HG02642 (cell line): ENCODE data around the gene ADAM8.

Experiments used
- ATAC-seq: cut with Tn5 transposase; IDR thresholded peaks from one replicate; pipeline ENCODE4 v1.9.1; 2021; ENCODE audit warnings: mild to moderate bottlenecking; ENCODE audit not compliant: unreplicated experiment, poor library complexity

Gene ADAM8

DNA sequence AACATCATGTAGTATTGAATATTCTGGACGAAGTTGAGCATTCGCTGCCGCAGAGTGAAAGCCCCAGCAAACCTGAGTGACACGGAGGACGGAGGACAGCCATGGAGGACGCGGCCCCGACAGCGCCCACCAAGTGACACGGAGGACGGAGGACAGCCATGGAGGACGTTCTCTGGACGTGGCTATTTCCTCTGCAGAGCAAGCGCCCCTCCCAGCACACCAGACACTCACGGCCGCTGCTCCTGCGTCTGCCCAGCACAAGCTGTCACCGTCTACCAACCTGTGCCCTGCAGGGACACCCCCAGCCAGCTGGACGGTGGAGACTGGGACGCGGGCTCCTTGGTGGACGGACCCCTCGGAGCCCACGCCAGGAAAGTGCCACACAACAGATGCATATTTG is 7.3 kb upstream of the ADAM8 start:
- ATAC-seq = no peak

DNA sequence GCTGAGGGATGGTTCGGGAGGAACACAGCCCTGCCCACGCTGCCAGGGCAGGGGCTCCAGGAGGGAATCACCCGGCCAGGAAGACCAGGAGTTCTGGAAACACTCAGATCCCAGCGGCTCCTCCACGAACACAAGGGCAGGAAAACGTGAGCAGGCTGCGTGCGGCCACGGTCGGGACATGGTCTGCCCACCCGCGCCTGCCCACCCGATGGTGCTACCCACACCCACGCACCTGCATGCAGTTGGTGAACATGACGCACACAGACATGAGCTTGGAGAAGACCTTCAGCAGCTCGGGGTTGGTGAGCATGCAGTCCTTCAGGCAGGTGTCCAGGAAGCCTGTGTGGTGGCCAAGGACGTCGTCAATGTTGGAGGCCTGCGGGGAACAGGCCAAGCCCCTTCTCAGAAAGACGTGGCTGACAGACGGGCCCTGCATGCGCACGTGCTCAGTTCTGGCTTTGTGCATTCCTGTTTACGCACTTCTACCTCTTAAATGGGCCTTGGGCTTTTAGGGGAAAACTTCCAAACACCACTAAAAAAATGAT is 6.2 kb upstream of the ADAM8 start:
- ATAC-seq = no peak

DNA sequence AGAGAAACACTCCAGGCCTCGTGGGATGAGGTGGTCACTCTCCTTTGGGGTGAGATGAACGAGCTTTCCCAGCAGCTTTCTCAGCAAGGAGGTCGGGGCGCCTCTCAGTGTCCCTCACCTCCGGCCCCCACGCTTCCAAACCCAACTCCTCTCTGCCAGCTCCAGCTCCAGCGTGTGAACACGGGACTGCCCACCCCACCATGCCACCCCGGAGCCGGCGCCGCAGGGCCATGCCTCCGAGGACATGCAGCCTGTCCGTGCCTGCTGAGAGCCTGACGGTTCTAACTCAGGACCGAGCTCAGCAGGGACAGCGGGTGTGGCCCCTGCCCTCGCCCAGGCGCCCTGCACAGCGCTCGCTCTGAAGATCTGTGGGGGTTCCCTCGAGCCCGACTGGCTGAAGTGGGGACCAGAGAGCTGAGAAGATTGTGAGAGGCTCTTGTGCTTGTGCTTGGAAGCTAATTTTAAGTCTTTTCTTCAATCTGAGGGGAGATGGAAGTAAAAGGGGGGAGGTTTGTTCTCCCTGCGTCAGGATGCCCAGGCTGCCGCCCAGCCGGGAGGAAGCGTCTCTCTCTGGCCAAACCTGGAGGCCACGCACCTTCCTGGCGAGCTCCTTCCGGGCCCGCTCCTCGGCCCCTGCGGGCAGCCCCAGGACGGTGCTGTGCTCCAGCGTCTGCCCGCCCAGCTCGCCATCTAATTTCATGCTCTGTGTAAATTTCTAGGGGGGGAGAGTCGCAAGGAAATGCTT is 5.1 kb upstream of the ADAM8 start:
- ATAC-seq = no peak

DNA sequence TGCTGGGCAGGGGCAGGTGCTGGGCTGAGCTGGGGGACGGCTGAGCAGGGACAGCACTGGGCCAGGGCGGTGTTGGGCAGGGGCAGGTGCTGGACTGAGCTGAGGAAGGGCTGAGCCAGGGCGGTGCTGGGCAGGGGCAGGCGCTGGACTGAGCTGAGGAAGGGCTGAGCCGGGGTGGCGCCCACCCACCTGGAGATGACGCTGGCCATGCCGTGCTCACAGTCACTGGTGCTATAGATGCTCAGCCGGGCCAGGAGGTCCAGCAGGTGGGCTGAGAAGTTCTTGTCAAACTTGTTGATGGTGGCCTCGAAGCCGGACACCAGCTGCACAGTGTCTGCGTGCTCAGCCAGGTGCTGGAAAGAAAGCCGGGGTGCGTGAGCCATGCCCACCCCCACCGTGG is 4.4 kb upstream of the ADAM8 start:
- ATAC-seq = no peak

DNA sequence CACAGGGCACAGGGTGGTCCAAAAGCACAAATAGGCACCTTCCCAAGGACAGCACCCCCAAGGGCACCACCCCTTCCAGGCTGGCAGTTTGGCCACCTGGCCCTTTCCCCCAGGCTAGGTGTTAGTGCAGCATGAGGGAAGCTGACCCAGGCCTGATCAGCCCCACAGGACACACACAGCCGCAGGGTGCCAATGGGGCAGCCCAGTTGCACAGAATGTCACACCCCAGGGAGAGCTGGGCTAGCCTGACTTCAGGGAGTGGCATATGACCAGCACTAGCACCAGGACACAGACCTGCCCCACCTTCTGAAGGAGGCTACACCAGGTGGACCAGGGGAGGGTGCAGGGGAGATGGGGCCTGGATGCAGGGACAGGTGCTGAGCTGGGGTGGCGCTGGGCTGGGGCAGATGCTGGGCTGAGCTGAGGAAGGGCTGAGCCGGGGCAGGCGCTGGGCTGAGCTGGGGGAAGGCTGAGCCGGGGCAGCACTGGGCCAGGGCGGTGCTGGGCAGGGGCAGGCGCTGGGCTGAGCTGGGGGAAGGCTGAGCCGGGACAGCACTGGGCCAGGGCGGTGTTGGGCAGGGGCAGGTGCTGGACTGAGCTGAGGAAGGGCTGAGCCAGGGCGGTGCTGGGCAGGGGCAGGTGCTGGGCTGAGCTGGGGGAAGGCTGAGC is 3.9 kb upstream of the ADAM8 start:
- ATAC-seq = no peak

DNA sequence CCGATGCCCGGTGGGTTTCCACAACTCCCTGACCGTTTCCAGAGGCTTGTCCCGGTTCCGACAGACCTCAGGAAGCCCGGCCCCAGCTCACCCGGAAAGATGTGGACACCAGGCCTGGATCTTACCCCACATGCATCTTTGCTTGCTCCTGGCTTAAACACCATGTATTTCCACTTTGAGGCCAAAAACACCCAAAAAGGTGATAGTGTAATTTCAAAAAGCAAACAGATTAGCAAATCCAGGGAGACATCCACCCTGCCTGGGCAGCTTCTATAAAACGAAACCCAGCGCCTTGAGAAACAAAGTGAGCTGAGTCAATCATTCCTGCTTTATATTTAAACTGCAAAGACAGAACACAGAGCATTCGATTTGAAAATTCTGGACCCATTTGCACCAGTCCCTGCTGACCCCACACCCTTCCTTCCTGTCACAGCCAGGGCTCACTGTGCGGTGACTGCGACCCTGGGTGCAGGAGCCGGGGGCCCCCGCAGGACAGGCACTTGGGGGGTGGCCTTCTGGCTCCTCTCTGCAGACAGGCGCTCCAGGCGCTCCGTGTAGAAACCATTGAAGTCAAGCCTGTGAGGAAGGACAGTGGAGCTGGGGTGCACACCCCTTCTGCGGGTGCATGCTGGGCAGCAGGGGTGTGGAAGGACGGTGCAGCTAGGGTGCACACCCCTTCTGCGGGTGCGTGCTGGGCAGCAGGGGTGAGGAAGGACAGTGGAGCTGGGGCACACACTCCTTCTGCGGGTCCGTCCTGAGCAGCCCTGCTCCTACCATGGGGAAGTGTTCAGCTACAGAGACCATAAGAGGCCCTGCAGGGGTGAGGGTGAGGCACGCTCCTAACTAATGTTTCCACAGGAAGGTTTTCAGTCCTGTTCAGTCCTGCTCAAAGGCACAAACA is 2.9 kb upstream of the ADAM8 start:
- no peak for ATAC-seq

DNA sequence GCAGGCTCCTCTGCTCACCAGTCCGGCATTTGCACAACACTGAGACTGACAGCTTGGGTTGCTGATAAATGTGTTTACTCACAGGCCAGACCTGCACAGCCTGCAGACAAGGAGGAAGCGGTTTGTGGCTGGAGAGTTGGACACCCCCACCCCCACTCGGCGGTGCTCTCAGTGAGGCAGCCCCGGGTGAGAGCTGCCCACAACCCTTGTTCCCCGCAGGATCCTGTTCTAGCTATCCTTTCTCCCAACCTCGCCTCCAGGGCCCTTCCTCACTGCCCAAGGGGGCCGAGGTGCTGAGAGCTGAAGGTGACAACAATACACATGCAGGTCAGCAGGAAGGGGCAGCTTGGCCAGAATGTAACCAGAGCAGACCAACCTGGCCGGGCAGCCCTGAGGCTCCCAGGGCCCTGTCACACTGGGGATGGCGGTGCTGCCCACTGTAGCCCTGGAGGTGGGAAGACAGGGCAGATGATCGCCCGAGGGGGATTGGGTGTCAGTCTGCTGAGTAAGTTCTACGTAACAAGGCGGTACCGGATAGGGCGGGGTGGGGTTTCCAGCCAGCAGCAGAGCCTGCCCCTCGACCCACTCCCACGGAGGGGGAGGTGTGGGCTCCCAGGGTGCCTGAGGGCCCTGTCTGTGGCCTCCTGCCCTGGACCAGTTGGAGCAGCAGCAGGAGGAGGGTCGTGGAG is 2.1 kb upstream of the ADAM8 start:
- peak; percentile 31 for ATAC-seq

DNA sequence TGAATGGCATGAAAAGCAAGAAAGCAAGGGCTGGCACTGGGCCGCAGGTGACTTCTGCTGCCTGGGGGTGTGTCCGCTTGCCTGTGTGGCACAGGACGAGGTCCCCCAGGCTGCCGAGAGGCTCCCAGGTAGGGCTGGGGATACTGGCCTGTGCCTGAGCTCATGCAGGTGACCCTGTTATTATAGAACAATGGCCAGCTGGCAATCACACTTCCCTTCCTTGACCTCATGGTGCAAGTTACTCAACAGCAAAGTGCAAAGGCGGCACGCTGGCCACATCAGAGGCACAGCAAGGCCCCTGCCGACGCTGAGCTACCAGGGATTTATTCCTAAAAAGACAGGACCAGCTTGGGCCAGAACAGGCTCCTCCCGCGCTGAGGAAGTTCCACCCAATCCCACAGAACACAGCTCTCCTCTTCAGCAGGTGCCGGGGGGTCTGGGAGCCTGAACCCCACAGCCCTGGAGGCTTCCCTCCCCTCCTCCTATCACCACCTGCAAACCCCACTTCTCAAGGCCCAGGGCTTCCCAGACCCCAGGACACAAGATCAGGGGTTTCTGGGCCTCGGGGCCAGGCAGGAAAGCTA is 1.4 kb upstream of the ADAM8 start:
- ATAC-seq = no peak

DNA sequence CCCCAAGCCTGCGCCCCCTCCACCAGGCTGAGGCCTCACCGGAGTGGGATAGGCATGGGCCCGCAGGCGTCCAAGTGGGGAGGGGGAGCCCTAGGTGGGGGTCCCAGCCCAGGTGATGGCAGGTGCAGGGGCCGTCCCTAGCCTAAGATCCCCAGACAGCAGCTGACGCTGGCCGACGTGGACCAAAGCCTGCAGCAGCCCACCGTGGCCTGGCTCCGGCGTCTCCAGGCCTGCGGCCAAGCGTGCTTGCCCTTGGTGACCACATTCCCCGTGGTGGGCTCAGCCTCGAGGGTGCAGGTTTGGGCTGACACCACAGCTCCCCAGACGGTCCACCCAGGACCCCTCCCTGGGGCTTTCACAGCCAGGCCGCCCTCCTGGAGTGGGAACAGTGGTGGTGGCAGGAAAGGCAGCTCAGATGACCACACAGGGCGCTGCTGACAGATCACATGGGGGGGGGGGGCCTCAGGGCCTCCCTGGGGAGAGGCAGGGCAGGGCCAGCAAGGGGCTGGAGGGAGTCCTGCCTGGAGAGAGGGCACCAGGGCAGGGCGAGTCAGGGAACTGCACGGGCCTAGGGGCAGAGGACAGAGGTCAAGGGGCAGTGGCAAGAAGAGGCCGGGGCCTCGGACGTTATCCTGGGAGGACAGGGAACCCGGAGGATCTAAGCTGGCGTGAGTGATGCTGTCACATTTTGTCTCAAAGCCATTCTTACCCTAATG is 767 bp upstream of the ADAM8 start:
- no peak for ATAC-seq

DNA sequence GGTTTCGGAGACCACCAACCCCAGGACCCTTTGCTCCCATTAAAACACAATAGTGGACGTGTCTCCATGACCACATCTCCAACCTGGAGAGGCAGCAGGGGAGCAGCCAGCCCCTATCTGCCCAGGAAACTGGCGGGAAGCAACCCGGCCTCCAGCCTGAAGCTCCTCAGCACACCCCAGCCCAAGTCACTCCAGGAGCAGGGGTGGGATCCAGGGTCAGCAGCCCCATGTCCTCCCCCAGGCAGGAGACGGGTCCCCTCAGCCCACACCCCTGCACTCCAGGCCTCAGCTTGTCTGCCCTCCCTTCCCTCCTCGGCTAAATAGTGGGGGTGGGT is 601 bp downstream of the ADAM8 start:
- ATAC-seq = no peak

DNA sequence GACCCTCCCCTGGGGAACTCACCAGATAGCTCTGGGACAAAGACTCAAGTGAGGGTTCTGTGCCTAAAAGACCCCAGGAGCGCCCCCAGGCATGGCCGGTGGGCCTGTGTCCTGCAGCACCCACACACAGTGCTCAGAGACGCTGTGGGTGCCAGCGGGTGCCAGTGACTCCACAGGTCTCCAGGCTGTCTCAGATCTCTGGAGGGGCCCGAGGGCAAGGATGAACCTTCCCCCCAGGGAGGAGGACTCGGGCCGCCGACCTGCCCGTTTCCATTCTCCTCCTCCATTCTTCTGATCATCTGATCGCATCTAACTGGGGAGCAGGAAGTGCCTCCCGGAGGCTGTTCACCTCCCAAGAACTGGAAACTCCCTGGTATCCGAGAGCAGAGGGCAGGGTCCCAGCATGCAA is 980 bp downstream of the ADAM8 start:
- ATAC-seq = peak; percentile 32

DNA sequence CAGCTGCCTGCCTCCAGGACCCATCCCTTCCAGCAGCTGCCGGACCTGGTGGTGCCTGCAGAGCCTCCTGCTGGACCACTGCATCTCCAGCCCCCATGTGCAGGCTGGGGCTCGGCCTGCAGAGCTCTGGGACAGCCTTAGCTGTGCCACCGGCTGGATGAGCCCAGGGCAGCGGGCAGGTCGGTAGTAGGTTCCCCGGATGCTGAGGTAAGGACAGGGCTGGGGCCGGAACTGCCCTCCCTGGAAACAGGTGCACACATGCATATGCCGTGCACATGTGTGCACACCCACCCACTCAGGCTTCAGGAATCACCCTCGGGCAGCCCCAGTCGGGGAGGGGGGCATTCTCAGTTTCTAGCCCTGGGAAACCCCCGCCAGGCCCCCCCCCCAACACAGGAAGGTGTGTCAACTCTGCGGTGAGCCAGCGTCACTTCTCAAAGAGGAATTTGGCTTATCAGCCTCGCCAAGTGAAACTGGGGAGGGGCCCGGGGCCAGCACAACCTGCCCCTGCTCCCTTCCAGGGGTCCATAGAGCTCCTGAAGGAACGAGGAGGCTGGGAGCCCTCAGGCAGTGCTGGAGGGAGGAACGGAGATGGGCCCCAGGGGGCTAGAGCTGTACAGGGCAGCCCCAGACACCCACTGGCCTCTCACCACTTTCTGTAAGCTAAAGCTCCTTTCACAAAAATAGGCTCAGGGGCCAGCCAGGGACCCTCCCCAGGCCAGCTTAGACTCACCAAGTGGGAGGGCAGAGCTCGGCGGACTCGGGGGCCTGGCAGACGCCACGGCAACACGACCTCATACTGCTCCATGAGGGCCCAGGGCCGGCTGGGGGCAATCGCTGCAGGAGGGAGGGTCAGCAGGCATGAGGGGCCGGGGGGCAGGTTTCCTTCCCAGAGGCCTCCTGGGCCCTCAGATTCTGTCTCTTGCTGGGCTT is 1.7 kb downstream of the ADAM8 start:
- peak; percentile 59 for ATAC-seq

DNA sequence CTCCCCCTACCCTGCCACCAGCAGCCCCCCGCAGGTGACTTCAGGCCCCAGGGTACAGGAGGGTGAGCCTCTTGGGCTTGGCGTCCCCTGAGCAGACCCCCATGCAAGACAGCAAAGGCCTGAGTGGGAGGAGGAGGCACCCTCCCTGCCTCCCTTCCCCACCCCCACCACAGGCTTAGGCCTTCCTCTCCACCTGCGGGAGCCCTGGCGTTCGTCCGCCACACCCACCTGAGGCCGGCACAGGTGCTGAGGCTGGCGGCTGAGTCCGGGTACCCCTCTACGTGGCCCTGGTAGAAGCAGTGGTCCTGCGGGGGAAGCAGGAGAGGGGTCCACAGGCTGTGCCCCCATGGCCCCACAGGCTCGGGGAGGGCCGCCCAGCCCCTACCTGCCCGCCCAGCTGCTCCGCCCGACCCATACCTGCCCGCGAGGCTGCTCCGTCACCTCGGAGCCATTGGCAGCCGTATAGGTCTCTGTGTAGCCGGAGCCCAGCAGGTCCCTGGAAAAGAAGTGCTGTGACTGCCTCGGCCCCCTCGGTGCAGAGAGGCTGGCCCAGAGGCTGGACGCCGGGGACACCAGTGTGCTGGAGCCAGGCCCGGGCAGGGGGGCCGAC is 3.0 kb downstream of the ADAM8 start:
- ATAC-seq = no peak

DNA sequence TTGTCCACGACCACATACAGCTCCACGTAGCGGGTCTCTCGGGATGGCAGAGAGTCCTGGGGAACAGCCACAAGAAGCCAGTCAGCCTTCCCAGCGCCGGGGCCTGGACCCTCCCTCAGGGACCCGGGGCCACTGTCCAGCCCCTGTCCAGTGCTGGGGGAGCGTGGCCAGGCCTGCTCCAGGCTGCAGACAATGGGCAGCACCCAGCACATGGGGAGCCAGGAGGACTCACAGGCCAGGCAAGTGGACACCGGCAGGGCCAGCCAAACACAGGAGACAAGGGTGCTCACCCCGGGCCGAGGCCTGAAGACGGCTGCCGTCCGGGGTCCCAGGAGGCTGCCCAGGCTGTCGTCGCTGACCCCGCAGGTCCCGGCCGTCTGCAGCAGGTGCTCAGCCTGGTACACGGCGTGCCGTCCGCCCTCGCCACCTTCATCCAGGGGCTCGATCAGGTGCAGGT is 3.7 kb downstream of the ADAM8 start:
- ATAC-seq = no peak

DNA sequence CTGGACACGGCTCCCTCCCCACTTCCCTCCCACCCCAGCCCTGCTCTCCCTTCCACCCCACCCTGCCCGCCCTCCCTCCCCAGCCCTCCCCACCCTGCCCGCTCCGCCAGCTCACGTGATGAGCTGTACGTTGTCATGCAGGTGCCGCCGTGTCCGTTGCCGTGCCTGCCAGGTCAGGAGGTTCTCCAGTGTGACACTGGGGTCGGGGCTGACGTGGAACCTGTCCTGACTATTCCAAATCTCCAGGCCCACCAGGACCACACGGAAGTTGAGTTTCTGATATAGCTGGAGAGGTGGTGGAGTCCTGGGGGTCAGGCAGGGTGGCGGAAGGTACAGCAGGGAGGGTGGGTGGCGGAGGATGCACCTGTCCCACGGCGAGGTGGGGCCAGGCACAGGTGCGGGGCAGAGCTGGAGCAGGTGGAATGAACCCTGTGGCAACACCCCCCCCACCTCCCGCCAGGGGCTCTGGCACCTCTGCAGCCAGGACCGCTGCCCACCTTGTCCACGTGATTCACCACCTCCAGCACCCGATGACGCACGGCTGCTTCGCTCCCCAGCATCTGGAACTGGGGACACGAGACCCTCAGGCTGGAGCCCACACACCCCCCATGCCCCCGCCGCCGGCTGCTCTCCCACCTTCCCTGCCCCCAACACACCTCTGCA is 4.2 kb downstream of the ADAM8 start:
- ATAC-seq = no peak

DNA sequence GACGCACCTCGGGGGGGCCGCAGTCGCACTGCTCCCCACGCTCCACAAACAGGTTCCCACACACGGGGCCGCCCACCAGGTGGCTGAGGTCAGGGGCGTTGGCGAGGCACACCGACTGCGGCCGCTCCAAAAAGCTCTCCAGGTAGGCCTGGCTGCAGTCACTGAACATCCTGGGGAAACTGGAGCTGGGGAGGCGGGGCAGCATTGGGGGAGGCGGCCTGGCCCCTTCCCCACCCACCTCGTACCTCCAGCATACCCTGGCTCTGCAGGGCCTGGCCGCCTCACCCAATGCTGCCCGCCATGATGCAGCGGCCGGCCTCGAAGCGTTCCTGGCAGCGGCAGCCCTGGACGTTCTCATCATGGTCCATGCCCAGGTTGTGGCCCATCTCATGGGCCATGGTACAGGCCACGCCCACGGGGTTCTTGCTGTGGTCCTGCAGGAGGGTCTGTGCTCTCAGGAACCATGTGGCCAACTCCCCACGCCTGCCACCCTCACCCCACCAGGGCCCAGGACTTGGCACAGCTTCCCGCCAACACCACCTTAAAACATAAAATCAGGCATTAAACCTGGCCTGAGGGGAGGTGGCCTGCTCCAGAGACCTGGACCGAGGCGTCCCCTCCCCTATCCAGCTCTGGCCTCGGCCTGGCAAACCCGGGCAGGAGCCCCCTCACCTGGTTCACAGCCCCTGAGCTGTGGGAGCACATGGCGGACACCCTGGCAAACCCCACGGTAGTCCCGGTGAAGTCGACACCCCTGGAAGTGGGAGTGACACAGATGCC is 5.0 kb downstream of the ADAM8 start:
- no peak for ATAC-seq
